HG03439 (cell line): ENCODE data around the gene PTPRT.

ENCODE experiments used
- ATAC-seq: cut with Tn5 transposase; IDR thresholded peaks from one replicate; pipeline ENCODE4 v1.9.1; 2021; ENCODE audit warnings: mild to moderate bottlenecking, moderate library complexity; ENCODE audit not compliant: unreplicated experiment

The PTPRT gene

GRCh38 chr20:42846784-42847490 lies 342.8 kb downstream of the PTPRT start:
- no peak for ATAC-seq

GRCh38 chr20:42844751-42845150 lies 345.0 kb downstream of the PTPRT start:
- no peak for ATAC-seq

- ATAC-seq: no peak
These were observed 352.2 kb downstream of the PTPRT start for GRCh38 chr20:42837456-42837855.

GRCh38 chr20:42836339-42836738 lies 353.4 kb downstream of the PTPRT start:
- no peak for ATAC-seq

- ATAC-seq: no peak
These were observed 381.8 kb downstream of the PTPRT start for GRCh38 chr20:42807876-42808275.

GRCh38 chr20:42795111-42795695 lies 394.5 kb downstream of the PTPRT start:
- ATAC-seq: no peak

GRCh38 chr20:42792052-42792451 lies 397.7 kb downstream of the PTPRT start:
- ATAC-seq: no peak

- no peak for ATAC-seq
These were observed 399.6 kb downstream of the PTPRT start for GRCh38 chr20:42790111-42790510.

- ATAC-seq: no peak
These were observed 401.0 kb downstream of the PTPRT start for GRCh38 chr20:42788707-42789106.

- no peak for ATAC-seq
These were observed 404.7 kb downstream of the PTPRT start for GRCh38 chr20:42785041-42785440.

- no peak for ATAC-seq
These were observed 410.5 kb downstream of the PTPRT start for GRCh38 chr20:42779216-42779615.

- no peak for ATAC-seq
These were observed 413.8 kb downstream of the PTPRT start for GRCh38 chr20:42775866-42776265.

GRCh38 chr20:42775037-42775436 lies 414.7 kb downstream of the PTPRT start:
- ATAC-seq: no peak

- ATAC-seq: no peak
These were observed 426.7 kb downstream of the PTPRT start for GRCh38 chr20:42763015-42763414.

GRCh38 chr20:42756991-42757390 lies 432.7 kb downstream of the PTPRT start:
- no peak for ATAC-seq

- no peak for ATAC-seq
These were observed 435.0 kb downstream of the PTPRT start for GRCh38 chr20:42754706-42755105.

- ATAC-seq: no peak
These were observed 437.1 kb downstream of the PTPRT start for GRCh38 chr20:42752620-42753019.

GRCh38 chr20:42749556-42749955 lies 440.1 kb downstream of the PTPRT start:
- no peak for ATAC-seq

- no peak for ATAC-seq
These were observed 441.8 kb downstream of the PTPRT start for GRCh38 chr20:42747765-42748411.

GRCh38 chr20:42744756-42745465 lies 444.8 kb downstream of the PTPRT start:
- ATAC-seq: no peak

- no peak for ATAC-seq
These were observed 446.8 kb downstream of the PTPRT start for GRCh38 chr20:42742926-42743325.

- ATAC-seq: no peak
These were observed 447.8 kb downstream of the PTPRT start for GRCh38 chr20:42741906-42742305.
